Measurements from ENCODE around the gene EMP2.

The EMP2 gene

DNA sequence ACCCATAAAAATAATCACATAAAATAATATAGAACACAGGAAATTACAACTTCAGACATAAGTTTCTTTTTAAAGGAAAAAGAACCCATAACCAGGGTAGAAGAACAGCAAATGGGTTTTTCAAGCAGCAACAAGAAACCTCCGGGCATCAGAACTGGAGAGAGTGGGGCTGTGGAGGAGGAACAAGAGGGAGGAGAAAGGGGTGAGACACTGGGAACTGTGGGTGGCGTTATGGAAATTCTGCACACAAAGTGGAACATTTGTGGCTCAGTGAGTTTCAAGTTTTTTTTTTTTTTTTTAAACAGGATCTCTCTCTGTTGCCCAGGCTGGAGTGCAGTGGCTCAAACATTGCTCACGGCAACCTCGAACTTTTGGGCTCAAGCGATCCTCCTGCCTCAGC lies 22.6 kb downstream of the EMP2 start:
- Histone ChIP-seq H3K79me2 (ENCODE audit: control insufficient read depth, low read length) (no peaks in the 10 kb centered on the region), H3K9me2 (replicated peaks; ENCODE audit: control insufficient read depth, low read length) (no peaks in the 10 kb centered on the region), H3K9me3 (ENCODE audit: control insufficient read depth, insufficient read depth, low read length) (no peaks in the 10 kb centered on the region), H3K4me1 (ENCODE audit: control insufficient read depth, low read length) (peaks cover 10% of the 10 kb centered on the region), H4K20me1 (ENCODE audit: control insufficient read depth, insufficient read depth, low read depth, low read length) (no peaks in the 10 kb centered on the region), H3K27ac (ENCODE audit: low read depth, low read length) (no peak overlapping the region), H3F3A (ENCODE audit: control insufficient read depth, insufficient read depth) (no peaks in the 10 kb centered on the region), H3K4me3 (ENCODE audit: low read length) (no peak overlapping the region), H3K4me2 (ENCODE audit: low read length) (no peak overlapping the region), H3K36me3 (ENCODE audit: control insufficient read depth, low read length) (no peaks in the 10 kb centered on the region), H3K27me3 (ENCODE audit: control insufficient read depth, low read length) (no peaks in the 10 kb centered on the region; the same call in 1 of the 2 replicates)
- TF ChIP-seq, protein P1, sequence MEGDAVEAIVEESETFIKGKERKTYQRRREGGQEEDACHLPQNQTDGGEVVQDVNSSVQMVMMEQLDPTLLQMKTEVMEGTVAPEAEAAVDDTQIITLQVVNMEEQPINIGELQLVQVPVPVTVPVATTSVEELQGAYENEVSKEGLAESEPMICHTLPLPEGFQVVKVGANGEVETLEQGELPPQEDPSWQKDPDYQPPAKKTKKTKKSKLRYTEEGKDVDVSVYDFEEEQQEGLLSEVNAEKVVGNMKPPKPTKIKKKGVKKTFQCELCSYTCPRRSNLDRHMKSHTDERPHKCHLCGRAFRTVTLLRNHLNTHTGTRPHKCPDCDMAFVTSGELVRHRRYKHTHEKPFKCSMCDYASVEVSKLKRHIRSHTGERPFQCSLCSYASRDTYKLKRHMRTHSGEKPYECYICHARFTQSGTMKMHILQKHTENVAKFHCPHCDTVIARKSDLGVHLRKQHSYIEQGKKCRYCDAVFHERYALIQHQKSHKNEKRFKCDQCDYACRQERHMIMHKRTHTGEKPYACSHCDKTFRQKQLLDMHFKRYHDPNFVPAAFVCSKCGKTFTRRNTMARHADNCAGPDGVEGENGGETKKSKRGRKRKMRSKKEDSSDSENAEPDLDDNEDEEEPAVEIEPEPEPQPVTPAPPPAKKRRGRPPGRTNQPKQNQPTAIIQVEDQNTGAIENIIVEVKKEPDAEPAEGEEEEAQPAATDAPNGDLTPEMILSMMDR (IDR thresholded peaks at IDR 0.05; ENCODE audit: low read depth, low read length, poor library complexity, severe bottlenecking) = no peak
- TF ChIP-seq EZH2phosphoT487 (IDR thresholded peaks at IDR 0.05; ENCODE audit: borderline replicate concordance, low read length) = no peak

DNA sequence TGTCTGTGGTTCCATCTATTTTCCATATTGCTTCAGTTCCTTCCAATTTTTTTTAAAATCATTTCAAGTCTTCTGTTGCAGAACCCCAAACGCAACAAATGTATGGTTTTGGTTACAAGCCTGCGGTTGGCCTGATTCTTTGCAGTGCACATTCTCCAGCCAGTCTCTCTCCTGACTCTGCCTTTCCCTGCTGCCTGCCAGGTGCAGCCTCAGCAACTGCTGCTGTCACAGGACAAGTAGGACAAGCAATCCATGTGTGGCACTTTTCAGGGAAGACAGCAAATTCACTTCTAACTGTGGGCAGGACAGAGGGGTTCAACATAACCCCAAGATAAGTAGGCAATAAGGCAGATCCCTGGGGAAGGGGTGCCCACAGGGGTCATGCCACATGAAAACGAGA lies 24.2 kb downstream of the EMP2 start:
- no peaks in the 10 kb centered on the region for H3K9me3 ChIP-seq (ENCODE audit: control insufficient read depth, insufficient read depth, low read length)
- H4K20me1 ChIP-seq (ENCODE audit: control insufficient read depth, insufficient read depth, low read depth, low read length) = no peaks in the 10 kb centered on the region
- H3K4me2 ChIP-seq (ENCODE audit: low read length) = no peak overlapping the region
- no peaks in the 10 kb centered on the region for H3K9me2 ChIP-seq (replicated peaks; ENCODE audit: control insufficient read depth, low read length)
- H3K4me3 ChIP-seq (ENCODE audit: low read length) = no peak overlapping the region
- H3K27me3 ChIP-seq (ENCODE audit: control insufficient read depth, low read length) = no peaks in the 10 kb centered on the region
- no peaks in the 10 kb centered on the region for H3F3A ChIP-seq (ENCODE audit: control insufficient read depth, insufficient read depth)
- peaks cover 12% of the 10 kb centered on the region for H3K4me1 ChIP-seq (ENCODE audit: control insufficient read depth, low read length)
- H3K36me3 ChIP-seq (ENCODE audit: control insufficient read depth, low read length) = no peaks in the 10 kb centered on the region
- no peak overlapping the region for H3K27ac ChIP-seq (ENCODE audit: low read depth, low read length)
- TF ChIP-seq, protein P1 (IDR thresholded peaks at IDR 0.05; ENCODE audit: low read depth, low read length, poor library complexity, severe bottlenecking) = no peak
- no peak for TF ChIP-seq EZH2phosphoT487 (IDR thresholded peaks at IDR 0.05; ENCODE audit: borderline replicate concordance, low read length)
- no peaks in the 10 kb centered on the region for H3K79me2 ChIP-seq (ENCODE audit: control insufficient read depth, low read length)

DNA sequence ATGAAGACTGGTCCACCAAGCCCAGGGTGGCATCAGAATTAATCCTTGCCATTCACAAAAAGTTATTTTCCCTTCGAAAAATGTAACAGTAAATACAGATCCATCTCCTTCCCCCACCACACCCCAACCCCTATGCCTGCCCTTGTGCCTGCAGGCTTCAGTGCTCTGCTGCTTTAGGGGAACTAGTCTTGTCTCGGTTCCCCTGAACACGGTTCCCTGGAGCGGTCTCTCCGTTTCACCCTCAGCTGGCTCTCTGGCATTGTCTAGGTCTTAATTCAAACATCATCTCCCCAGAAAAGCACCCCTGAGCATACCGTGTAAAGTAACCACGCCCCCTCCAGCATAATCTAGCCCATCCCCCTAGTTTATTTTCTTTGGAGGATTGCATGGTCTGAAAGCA lies 25.8 kb downstream of the EMP2 start:
- Histone ChIP-seq H3K27ac (ENCODE audit: low read depth, low read length) (no peak overlapping the region), H3K9me3 (ENCODE audit: control insufficient read depth, insufficient read depth, low read length) (no peaks in the 10 kb centered on the region), H3K36me3 (ENCODE audit: control insufficient read depth, low read length) (no peaks in the 10 kb centered on the region), H3K4me1 (ENCODE audit: control insufficient read depth, low read length) (peaks cover 12% of the 10 kb centered on the region), H4K20me1 (ENCODE audit: control insufficient read depth, insufficient read depth, low read depth, low read length) (no peaks in the 10 kb centered on the region), H3K27me3 (ENCODE audit: control insufficient read depth, low read length) (no peaks in the 10 kb centered on the region), H3K9me2 (replicated peaks; ENCODE audit: control insufficient read depth, low read length) (no peaks in the 10 kb centered on the region), H3K4me2 (ENCODE audit: low read length) (no peak overlapping the region), H3K4me3 (ENCODE audit: low read length) (no peak overlapping the region), H3K79me2 (ENCODE audit: control insufficient read depth, low read length) (no peaks in the 10 kb centered on the region), H3F3A (ENCODE audit: control insufficient read depth, insufficient read depth) (no peaks in the 10 kb centered on the region)
- no peak for TF ChIP-seq EZH2phosphoT487 (IDR thresholded peaks at IDR 0.05; ENCODE audit: borderline replicate concordance, low read length)
- TF ChIP-seq, protein P1 (IDR thresholded peaks at IDR 0.05; ENCODE audit: low read depth, low read length, poor library complexity, severe bottlenecking) = no peak
